SH-SY5Y (cell line): ENCODE measurements around the gene KLHDC4.

ENCODE experiments used
- GATA2 ChIP-seq: IDR thresholded peaks from 2 replicates; pipeline ENCODE4 v1.6.1; 2011; ENCODE audit warnings: mild to moderate bottlenecking, low read depth, low read length
- GATA3 ChIP-seq: IDR thresholded peaks from 2 replicates; pipeline ENCODE4 v1.6.1; 2011; ENCODE audit warnings: low read depth, mild to moderate bottlenecking, low read length, moderate library complexity

Gene KLHDC4

DNA sequence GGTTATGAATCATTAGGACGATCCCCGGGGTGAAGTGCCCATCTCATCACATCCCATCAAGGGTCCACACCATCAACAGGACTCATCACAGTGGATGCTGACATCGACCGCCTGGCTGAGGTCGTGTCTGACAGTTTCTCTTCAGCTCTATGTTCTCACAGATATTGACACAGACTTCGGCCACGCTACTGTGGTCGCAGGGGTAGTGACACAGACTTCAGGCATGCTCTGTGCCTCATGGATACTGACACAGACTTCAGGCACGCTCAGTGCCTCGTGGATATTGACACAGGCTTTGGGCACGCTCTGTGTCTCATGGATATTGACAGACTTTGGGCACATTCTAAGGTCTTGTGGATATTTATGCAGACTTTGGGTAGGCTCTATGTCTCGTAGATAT is 50.1 kb downstream of the KLHDC4 start:
- TF ChIP-seq GATA3 (no peak), GATA2 (no peak)

DNA sequence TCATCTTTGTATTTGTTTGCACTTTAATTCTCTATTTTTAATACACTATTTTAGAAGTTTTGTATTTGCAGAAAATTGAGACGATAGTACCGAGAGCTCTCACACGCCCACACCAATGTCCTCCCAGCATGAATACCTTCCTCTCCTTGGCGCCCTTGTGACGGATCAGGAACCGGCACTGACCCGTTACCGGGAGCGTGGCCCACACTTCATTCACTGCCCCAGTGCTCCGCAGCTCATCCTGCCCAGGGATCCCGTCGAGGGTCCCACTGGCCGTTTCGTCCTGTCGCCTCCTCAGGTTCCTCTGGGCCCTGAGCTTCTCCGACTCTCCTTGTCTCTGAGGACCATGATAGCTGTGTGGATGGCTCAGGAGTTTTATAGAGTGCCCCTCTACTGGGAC is 50.6 kb downstream of the KLHDC4 start:
- no peak for TF ChIP-seq GATA3
- TF ChIP-seq GATA2, result no peak

DNA sequence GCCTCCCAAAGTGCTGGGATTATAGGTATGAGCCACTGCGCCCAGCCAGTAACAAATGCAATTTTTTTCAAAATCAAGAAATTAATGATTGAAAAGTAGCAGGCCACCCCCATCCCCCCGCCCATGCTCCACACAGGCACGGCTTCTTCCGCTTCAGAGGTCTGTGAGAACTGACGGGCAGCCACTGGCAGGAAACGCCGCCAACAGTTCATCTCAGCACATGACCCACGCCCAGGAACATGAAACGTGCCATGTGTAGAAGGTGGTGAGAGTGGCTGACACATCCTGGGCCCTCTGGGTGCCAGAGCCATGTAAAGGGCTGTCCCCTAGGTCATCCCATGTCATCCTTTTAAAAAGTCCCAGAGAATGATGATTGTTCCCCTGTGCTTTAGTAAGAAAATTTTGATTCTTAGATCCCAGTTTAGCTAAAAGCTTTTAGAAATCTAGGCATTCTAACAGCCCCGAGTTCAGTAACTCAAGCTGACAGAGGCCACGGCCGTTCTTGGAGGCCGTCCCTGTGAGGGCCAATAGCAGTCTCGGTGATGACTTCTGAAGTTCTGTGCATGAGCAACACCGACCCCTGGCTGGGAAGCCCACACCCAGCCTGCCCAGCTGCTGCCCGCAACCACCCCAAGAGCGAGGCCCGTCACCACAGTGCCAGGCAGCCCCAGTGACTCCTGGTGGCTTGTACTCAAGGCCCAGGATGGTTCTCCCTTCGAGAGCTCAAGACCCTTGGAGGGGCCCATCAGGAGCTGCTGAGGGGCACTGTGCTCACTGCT is 52.1 kb downstream of the KLHDC4 start:
- TF ChIP-seq GATA3 (no peak), GATA2 (no peak)

DNA sequence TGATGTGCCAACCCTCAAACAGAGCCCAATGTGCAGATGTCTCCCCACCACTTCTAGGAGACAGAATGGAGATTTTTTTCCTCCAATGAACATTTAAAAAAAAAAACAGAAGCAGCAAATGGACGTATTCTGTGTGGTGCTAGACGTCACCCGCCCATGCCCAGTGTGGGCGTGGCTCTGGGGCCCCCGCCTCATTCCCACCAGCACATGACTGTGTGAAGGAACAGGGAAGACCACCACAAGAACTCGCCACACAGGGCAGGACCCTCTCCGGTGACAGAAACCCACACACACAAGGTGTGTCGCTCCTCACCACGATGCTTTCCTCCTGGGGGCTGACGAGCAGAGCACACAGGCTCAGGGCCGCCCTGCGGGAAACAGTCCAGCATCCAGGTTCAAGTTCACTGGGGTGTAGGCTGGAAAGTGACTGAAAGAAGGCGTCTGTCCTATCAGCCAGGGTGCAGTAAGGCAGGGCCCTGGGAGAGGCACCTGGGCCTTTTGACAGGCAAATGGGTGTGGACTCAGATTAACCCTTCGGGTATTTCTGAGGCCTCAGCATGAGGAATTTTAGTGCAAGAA is 53.5 kb downstream of the KLHDC4 start:
- no peak for TF ChIP-seq GATA3
- no peak for TF ChIP-seq GATA2

DNA sequence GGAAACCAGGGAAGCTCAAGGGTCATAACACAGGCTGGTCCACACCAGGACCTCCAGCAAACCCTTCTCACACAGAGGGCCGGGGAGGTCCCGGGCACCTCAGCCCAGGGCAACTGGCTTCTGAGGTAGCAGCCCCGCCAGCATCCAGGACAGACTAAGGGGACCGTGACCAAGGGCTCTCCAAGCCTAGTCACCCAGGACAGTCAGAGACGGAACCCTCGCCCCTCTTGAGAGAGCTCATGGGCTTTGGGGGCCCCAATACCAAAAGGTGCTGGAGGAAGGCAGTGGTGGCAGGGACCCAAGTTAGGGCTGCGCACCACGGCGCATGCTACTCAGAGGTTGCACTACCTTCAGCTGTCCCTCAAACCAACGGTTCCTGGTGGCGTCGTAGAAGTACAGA is 54.9 kb downstream of the KLHDC4 start:
- TF ChIP-seq GATA2 (no peak), GATA3 (no peak)

DNA sequence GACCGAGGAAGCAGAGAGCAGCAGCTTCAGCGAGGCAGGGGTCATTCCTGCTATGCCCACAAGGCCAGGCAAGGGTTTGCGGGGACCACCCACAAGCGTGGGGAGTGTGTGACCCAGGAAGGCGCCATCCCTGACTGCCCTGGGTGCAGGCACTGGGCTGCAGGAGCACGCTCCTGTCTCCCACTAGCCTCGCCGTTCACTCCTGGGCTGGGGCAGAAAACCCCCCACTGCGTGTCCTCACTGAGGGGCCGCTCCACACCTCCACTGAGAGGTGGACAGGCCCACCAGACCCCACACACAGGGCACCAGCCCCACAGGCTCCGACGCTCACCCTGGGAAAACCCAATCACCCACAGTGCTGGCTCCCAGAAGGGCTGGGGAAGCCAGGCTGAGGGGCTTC is 56.1 kb downstream of the KLHDC4 start:
- TF ChIP-seq GATA2, result no peak
- TF ChIP-seq GATA3, result no peak

DNA sequence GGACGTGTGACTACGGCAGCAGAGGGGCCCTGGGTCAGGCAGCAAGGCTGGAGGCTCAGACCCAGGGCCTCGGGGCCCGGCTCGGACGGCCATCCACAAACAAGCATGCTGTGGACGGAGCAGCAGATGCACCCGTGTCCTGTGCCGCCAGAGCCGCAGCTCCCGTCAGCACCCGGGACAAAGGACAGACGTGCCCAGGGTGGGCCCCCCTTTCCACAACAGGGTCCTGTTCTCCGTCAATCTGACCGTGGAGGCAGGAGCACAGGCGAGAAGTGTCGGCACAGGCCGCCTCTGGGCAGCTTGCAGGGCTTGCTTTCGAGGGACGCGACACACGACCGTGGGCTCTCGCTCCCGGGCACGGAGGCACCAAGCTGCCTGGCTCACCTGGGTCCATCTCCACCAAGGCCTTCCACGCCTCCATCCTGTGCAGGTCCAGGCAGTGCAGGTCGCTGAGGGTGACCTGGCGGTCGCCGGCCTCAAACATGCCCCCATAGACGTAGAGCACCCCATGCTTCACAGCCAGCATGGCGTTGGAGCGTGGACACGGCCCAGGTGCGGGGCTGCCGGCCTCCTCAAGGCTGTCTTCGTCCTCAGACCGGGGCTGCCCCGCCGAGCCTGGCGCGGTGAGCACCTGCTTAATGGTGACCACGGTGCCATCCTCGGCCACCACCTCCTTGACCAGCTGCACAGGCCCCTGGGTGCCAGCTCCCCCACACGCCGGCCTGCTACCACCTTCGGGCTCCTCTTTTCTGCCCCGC is 56.7 kb downstream of the KLHDC4 start:
- TF ChIP-seq GATA3 (no peak), GATA2 (no peak)

DNA sequence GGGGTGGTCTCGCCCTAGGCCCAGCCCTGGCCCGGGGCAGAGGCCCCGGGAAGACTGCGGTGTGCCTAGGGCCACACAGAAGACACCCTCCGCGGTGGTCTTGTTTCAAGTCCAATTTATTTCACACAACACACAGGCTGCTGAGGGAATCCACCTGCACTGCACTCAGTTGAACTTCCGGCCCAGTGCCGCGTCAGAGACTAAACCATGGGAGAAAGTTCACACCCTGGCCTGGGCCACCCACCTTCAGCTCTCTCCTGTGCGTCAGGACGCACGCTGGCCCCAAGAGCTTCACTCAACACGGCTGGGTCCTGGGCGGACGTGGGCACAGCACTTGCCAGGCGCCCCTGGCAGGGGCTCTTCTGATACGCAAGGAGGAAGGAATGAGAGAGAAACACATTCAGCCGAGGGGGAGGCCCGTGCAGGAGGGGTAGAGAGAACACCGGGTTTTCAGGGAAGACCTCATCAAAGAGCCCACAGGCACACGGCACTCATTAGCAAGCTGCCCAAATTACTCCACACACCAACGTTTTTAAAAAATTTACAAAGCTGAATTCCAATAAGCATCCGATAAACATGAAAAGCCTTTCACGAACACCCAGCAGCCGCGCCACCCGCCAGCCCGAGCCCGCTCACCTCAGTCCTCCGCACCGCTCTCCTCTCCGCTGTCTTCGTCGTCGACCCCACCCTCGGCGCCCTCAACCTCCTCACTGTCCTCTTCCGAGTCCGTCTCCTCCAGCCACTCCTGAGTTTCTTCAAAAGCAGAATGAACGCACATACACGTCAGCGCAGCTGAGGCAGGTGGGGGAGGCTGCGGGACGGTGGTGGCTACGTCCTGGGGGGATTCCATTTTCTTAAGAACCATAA is 57.8 kb downstream of the KLHDC4 start:
- TF ChIP-seq GATA2 (no peak), GATA3 (no peak)

DNA sequence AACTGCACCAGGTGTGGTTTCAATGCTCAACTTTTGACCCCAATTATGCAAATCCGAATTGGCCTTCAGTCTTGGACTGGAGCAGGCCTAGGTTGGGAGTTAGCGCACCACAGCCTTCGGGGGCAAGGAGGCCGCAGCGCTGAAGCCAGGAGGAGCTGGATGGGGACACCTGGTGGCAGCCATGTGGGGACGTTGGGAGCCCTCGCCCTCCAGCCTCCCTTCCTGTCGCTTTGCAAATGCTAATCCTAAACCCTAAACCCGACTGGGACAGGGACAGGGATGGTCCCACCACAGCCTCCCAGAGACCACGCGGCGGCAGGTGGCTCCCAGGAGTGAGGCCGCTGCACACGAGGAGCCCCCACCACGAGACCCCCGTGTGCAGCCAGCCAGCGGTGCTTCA is 58.7 kb downstream of the KLHDC4 start:
- TF ChIP-seq GATA2 (no peak), GATA3 (no peak)

DNA sequence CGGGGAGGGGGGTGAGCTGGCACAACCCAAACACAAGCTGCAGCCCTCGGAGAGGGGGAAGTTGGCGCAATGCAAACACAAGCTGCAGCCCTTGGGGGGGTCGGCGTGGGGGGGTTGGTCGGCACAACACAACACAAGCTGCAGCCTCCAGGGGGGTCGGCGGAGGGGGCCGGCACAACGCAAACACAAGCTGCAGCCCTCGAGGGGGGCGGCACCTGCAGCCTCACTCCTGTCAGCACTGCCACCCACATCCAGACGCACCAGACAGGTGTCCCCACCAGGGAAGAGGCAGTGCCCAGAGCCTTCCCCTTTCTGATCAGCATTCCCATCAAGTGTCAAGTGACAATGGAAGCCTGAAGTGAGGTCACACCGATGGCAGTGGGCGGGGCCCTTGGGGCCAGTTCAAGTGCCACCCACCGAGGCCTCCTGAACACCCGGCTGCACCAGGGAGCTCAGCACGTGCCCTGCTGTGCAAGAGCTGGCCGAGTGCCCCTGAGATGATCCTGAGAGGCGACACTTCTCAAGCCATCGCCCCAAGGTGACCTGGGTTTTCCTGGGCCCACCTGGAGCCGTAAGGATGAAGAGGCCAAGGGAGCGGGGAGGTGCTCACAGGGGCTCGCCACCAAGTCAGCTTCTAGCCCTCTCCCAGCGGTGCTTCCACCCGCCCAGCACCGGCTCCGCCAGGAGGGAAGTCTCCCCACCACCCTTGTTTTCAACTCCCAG is 59.3 kb downstream of the KLHDC4 start:
- TF ChIP-seq GATA2, result no peak
- TF ChIP-seq GATA3, result no peak

DNA sequence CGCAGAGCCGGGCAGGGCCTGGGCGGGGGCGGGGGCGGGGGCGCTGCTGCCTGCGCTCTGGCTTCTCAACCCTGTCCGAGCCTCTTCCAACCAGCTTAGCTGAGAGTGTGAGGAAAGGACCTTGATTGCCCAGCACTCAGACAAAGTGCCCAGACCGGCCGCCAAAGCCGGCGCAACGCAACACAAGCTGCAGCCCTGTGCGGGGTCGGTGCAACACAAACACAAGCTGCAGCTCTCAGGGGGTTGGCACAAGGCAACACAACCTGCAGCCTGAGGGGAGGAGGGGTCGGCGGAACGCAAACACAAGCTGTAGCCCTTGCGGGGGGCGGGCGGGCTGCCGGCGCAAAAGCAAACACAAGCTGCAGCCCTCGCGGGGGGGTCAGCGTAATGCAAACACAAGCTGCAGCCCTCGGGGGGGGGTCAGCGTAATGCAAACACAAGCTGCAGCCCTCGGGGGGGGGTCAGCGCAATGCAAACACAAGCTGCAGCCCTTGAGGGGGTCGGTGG is 60.0 kb downstream of the KLHDC4 start:
- TF ChIP-seq GATA3 (no peak), GATA2 (no peak)

DNA sequence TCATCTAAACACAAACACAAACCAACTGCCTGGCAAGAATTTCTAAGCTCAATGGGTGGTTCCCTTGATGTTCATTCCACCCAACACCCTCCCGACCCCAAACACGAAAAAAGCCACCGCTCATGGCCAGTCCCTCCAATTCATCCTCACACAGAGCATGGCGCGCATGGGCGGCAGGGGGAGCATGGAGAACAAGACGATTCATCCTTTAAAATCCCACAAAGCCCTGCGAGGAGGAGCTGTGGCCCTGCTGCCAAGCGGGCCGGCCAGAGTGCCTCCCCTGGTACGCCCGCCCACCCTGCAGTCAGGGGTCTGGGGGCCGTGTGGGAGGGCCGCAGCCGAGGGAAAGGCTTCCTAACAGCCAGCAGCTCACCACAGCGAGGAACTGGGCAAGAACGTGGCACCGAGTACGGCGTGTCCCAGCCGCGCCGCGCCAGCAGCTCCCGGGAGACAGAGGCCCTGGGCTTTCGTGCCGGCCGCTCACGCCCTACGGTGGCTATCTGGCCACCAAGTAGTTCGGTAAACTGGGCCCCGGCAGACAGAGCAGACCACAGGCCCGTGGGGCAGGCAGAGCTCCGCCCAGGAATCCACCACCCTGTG is 60.9 kb downstream of the KLHDC4 start:
- TF ChIP-seq GATA2 (no peak), GATA3 (no peak)

DNA sequence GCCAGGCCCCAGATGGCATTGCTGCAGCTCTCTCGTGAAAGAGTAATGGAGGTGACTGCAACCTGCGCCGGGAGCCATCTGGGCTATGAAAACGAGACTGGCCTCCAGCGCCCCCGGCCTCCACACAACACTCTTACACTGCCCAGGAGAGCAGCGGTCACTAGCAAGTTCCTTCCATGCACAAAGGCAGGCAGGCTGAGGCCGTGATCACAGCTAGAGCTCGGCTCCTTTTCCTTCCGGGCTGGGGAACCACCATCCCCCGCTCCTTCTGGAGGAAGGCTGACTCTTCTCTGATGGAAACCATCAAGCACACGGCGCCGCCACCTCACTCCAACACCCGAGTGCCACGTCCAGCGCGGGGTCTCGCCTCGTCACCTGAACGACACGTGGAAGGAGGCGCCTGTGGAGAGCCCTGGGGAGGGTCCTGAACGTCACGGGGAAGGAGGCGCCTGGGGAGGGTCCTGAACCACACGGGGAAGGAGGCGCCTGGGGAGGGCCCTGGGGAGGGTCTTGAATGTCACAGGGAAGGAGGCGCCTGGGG is 61.9 kb downstream of the KLHDC4 start:
- TF ChIP-seq GATA2, result no peak
- no peak for TF ChIP-seq GATA3
